ENCODE measurements around the gene SNAPC1. TPM values are rescaled to one million over a fixed set of nuclear protein-coding genes. Genes with fewer than 3 reads are reported as not detected.
"Not testable (repeated sequence)": the region's sequence is repeated elsewhere in the genome, so short reads cannot be mapped to it uniquely, and the experiment has no call there.

SNAPC1 gene
- total RNA-seq, 2 experiments from 2014 or later: 10.5 to 11.2 TPM

- peaks cover 86% of the 10 kb centered on the region for H3K36me3 Mint-ChIP-seq (ENCODE audit: low read depth)
- H3K27ac Mint-ChIP-seq: peak overlapping the region; percentile 48
- ATAC-seq: no peak
- H3K27me3 Mint-ChIP-seq: no peaks in the 10 kb centered on the region
- no peaks in the 10 kb centered on the region for H3K9me3 Mint-ChIP-seq (ENCODE audit: low read depth)
- H3K4me3 Mint-ChIP-seq: no peak overlapping the region
- no peak for DNase-seq
- POLR2A ChIA-PET: interaction anchor here (0.7 kb wide), 1 partner anchor 270 kb away, joined by 3 read pairs; no protein-coding TSS in a partner anchor
- intact Hi-C loops (cut with DNase I, micrococcal nuclease): loop anchor here (1.0 kb wide), 1 partner anchor 270 kb away; no protein-coding TSS in a partner anchor
- H3K4me1 Mint-ChIP-seq: peaks cover 43% of the 10 kb centered on the region
- CTCF ChIA-PET: interaction anchor here (0.8 to 1.4 kb wide), 5 partner anchors 31 to 270 kb away, joined by 3 to 4 read pairs (median 4); no protein-coding TSS in a partner anchor
Measured at GRCh38 chr14:61730756-61731373, 31.4 kb upstream of the SNAPC1 start.

- H3K36me3 Mint-ChIP-seq (ENCODE audit: low read depth): peaks cover 78% of the 10 kb centered on the region
- POLR2A ChIA-PET: interaction anchor here (0.6 kb wide), 1 partner anchor 196 kb away, joined by 14 read pairs; no protein-coding TSS in a partner anchor
- no peak overlapping the region for H3K4me3 Mint-ChIP-seq
- no peaks in the 10 kb centered on the region for H3K27me3 Mint-ChIP-seq
- ATAC-seq: no peak
- CTCF ChIA-PET: interaction anchor here (0.5 to 2.4 kb wide), 11 partner anchors 8 to 258 kb away, joined by 3 to 13 read pairs (median 4); no protein-coding TSS in a partner anchor
- no peaks in the 10 kb centered on the region for H3K9me3 Mint-ChIP-seq (ENCODE audit: low read depth)
- H3K27ac Mint-ChIP-seq: no peak overlapping the region
- DNase-seq: no peak
- intact Hi-C loops (cut with DNase I, micrococcal nuclease): loop anchor here in 1 of 2 experiments (2.0 kb wide), 1 partner anchor 15 kb away; no protein-coding TSS in a partner anchor
- H3K4me1 Mint-ChIP-seq: peaks cover 25% of the 10 kb centered on the region
Measured at GRCh38 chr14:61733972-61734371, 28.2 kb upstream of the SNAPC1 start.

- ATAC-seq: peak; percentile 48
- ChIA-PET CTCF (no interaction called here), POLR2A (no interaction called here)
- Mint-ChIP-seq H3K36me3 (ENCODE audit: low read depth) (peaks cover 74% of the 10 kb centered on the region), H3K27me3 (no peaks in the 10 kb centered on the region), H3K27ac (peak overlapping the region; percentile 52), H3K4me3 (no peak overlapping the region), H3K4me1 (peaks cover 12% of the 10 kb centered on the region), H3K9me3 (ENCODE audit: low read depth) (no peaks in the 10 kb centered on the region)
- no peak for DNase-seq
- intact Hi-C loops (cut with DNase I, micrococcal nuclease): no loop called here
Measured at GRCh38 chr14:61736751-61737150, 25.5 kb upstream of the SNAPC1 start.

GRCh38 chr14:61737915-61738314 is 24.3 kb upstream of the SNAPC1 start:
- H3K27ac Mint-ChIP-seq: peak overlapping the region; percentile 34
- ATAC-seq (no peak), DNase-seq (no peak)
- intact Hi-C loops (cut with DNase I, micrococcal nuclease): loop anchor here in 1 of 2 experiments (2.0 kb wide), 1 partner anchor 13 kb away; no protein-coding TSS in a partner anchor
- H3K4me1 Mint-ChIP-seq: peaks cover 12% of the 10 kb centered on the region
- no peak overlapping the region for H3K4me3 Mint-ChIP-seq
- no peaks in the 10 kb centered on the region for H3K9me3 Mint-ChIP-seq (ENCODE audit: low read depth)
- H3K36me3 Mint-ChIP-seq (ENCODE audit: low read depth): peaks cover 72% of the 10 kb centered on the region
- ChIA-PET POLR2A (interaction anchor here (0.6 kb wide), 1 partner anchor 462 kb away, joined by 14 read pairs; no protein-coding TSS in a partner anchor), CTCF (interaction anchor here (0.6 to 1.5 kb wide), 3 partner anchors 12 to 262 kb away, joined by 3 read pairs; no protein-coding TSS in a partner anchor)
- H3K27me3 Mint-ChIP-seq: no peaks in the 10 kb centered on the region

DNA sequence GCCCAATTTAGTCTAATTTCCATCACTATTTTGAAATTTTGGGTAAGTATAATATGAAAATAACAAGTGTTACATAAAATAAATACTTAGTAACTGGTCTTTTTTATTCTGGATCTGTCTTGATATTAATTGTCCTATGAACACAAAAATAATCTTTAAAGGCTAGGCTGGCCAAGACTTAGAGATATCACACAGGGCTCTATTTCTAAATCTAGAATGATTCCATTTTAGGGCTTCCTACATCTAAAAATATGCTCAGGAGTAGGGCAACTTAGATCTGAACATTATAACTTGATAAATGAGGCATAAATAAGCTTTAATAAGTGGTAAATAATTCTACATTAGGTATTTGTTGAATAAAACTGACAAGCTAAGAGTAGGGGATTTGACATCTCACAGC is 23.1 kb upstream of the SNAPC1 start:
- no peaks in the 10 kb centered on the region for H3K9me3 Mint-ChIP-seq (ENCODE audit: low read depth)
- H3K36me3 Mint-ChIP-seq (ENCODE audit: low read depth): peaks cover 68% of the 10 kb centered on the region
- intact Hi-C loops (cut with DNase I, micrococcal nuclease): loop anchor here in 1 of 2 experiments (2.0 kb wide), 1 partner anchor 14 kb away; no protein-coding TSS in a partner anchor
- ATAC-seq: no peak
- no peak overlapping the region for H3K27ac Mint-ChIP-seq
- POLR2A ChIA-PET: interaction anchor here (1.1 kb wide), 1 partner anchor 64 kb away, joined by 3 read pairs; no protein-coding TSS in a partner anchor
- H3K27me3 Mint-ChIP-seq: no peaks in the 10 kb centered on the region
- no peak overlapping the region for H3K4me3 Mint-ChIP-seq
- peaks cover 12% of the 10 kb centered on the region for H3K4me1 Mint-ChIP-seq
- no peak for DNase-seq
- CTCF ChIA-PET: interaction anchor here (0.6 to 2.4 kb wide), 6 partner anchors 10 to 278 kb away, joined by 3 to 11 read pairs (median 6); no protein-coding TSS in a partner anchor

DNA sequence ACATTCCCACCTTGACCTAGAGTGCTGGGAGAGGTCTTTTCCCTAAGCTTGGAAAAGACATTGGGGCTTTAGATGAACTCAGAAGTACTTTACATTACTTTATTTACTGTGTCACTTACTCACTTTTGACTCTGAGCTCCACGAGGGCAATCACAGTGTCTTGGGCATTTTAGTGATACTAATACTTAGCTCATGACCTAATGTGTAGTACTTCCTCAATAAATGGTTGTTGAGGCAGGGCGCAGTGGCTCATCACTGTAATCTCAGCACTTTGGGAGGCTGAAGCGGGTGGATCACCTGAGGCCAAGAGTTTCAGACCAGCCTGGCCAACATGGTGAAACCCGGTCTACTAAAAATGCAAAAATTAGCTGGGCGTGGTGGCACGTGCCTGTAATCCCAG is 19.8 kb upstream of the SNAPC1 start:
- ChIA-PET CTCF (interaction anchor here (0.8 to 3.3 kb wide), 8 partner anchors 9 to 468 kb away, joined by 3 to 17 read pairs (median 4); no protein-coding TSS in a partner anchor), POLR2A (interaction anchor here (0.7 to 1.4 kb wide), 2 partner anchors 20 to 169 kb away, joined by 3 to 4 read pairs; partner anchors contain the start of gene SNAPC1)
- no peak for ATAC-seq
- intact Hi-C loops (cut with DNase I, micrococcal nuclease): no loop called here
- no peaks in the 10 kb centered on the region for H3K27me3 Mint-ChIP-seq
- peaks cover 5% of the 10 kb centered on the region for H3K4me1 Mint-ChIP-seq
- H3K4me3 Mint-ChIP-seq: no peak overlapping the region
- no peak for DNase-seq
- no peaks in the 10 kb centered on the region for H3K9me3 Mint-ChIP-seq (ENCODE audit: low read depth)
- H3K36me3 Mint-ChIP-seq (ENCODE audit: low read depth): peaks cover 61% of the 10 kb centered on the region
- H3K27ac Mint-ChIP-seq: no peak overlapping the region

DNA sequence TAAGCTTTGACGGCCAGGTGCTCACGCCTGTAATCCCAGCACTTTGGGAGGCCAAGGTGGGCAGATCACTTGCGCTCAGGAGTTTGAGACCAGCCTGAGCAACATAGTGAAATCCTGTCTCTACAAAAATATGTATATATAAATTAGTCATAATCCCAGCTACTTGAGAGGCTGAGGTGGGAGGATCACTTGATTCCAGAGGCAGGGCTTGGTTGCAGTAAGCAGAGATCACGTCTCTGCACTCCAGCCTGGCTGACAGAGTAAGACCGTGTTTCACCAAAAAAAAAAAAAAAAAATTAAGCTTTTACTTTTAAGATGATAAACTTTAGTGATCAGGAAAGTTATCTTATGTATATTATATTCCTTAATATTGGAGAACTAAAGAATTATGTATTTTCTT is 18.0 kb upstream of the SNAPC1 start:
- H3K9me3 Mint-ChIP-seq (ENCODE audit: low read depth): no peaks in the 10 kb centered on the region
- peaks cover 58% of the 10 kb centered on the region for H3K36me3 Mint-ChIP-seq (ENCODE audit: low read depth)
- H3K27me3 Mint-ChIP-seq: no peaks in the 10 kb centered on the region
- DNase-seq (no peak), ATAC-seq (no peak)
- no peak overlapping the region for H3K4me3 Mint-ChIP-seq
- H3K4me1 Mint-ChIP-seq: peaks cover 7% of the 10 kb centered on the region
- H3K27ac Mint-ChIP-seq: no peak overlapping the region
- ChIA-PET CTCF (interaction anchor here (0.7 to 3.3 kb wide), 5 partner anchors 10 to 269 kb away, joined by 3 to 17 read pairs (median 3); no protein-coding TSS in a partner anchor), POLR2A (interaction anchor here (0.6 to 0.7 kb wide), 2 partner anchors 416 to 458 kb away, joined by 3 read pairs; no protein-coding TSS in a partner anchor)
- intact Hi-C loops (cut with DNase I, micrococcal nuclease): no loop called here

GRCh38 chr14:61746346-61746745 is 15.9 kb upstream of the SNAPC1 start:
- H3K27me3 Mint-ChIP-seq; ATAC-seq; intact Hi-C loops (cut with DNase I, micrococcal nuclease); H3K9me3 Mint-ChIP-seq (ENCODE audit: low read depth); H3K4me3 Mint-ChIP-seq; DNase-seq: not testable (repeated sequence)
- POLR2A ChIA-PET: interaction anchor here (0.6 kb wide), 2 partner anchors 32 to 1868 kb away, joined by 3 read pairs; no protein-coding TSS in a partner anchor
- Mint-ChIP-seq H3K36me3 (ENCODE audit: low read depth) (peaks cover 56% of the 10 kb centered on the region), H3K4me1 (peaks cover 14% of the 10 kb centered on the region), H3K27ac (peak overlapping the region; percentile 58)
- CTCF ChIA-PET: interaction anchor here (0.7 to 1.7 kb wide), 8 partner anchors 13 to 288 kb away, joined by 3 to 4 read pairs (median 3); no protein-coding TSS in a partner anchor

DNA sequence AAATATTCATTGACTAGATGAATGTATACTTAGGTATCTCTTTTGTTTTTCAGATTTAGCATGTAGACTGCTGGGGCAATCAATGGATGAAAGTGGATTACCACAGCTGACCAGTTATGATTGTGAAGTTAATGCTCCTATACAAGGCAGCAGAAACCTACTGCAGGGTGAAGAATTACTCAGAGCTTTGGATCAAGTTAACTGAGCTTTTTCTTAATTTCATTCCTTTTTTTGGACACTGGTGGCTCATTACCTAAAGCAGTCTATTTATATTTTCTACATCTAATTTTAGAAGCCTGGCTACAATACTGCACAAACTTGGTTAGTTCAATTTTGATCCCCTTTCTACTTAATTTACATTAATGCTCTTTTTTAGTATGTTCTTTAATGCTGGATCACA is 15.3 kb upstream of the SNAPC1 start:
- no peak overlapping the region for H3K4me3 Mint-ChIP-seq
- intact Hi-C loops (cut with DNase I, micrococcal nuclease): no loop called here
- H3K27ac Mint-ChIP-seq: peak overlapping the region; percentile 58
- ATAC-seq: no peak
- DNase-seq: no peak
- H3K27me3 Mint-ChIP-seq: no peaks in the 10 kb centered on the region
- peaks cover 54% of the 10 kb centered on the region for H3K36me3 Mint-ChIP-seq (ENCODE audit: low read depth)
- H3K9me3 Mint-ChIP-seq (ENCODE audit: low read depth): no peaks in the 10 kb centered on the region
- ChIA-PET CTCF (interaction anchor here (0.8 to 1.7 kb wide), 5 partner anchors 26 to 286 kb away, joined by 3 to 7 read pairs (median 3); no protein-coding TSS in a partner anchor), POLR2A (interaction anchor here (0.6 kb wide), 1 partner anchor 1867 kb away, joined by 3 read pairs; no protein-coding TSS in a partner anchor)
- peaks cover 18% of the 10 kb centered on the region for H3K4me1 Mint-ChIP-seq

GRCh38 chr14:61747342-61747741 is 14.9 kb upstream of the SNAPC1 start:
- peaks cover 53% of the 10 kb centered on the region for H3K36me3 Mint-ChIP-seq (ENCODE audit: low read depth)

GRCh38 chr14:61749264-61749663 is 13.0 kb upstream of the SNAPC1 start:
- DNase-seq (no peak), ATAC-seq (no peak)
- ChIA-PET POLR2A (interaction anchor here (0.6 to 1.1 kb wide), 9 partner anchors 13 to 297 kb away, joined by 3 to 5 read pairs (median 3); partner anchors contain the start of gene SNAPC1), CTCF (interaction anchor here (0.5 to 2.5 kb wide), 14 partner anchors 9 to 1531 kb away, joined by 3 to 18 read pairs (median 4); partner anchors contain the start of gene SNAPC1)
- Mint-ChIP-seq H3K4me1 (peaks cover 22% of the 10 kb centered on the region), H3K27me3 (no peaks in the 10 kb centered on the region), H3K36me3 (ENCODE audit: low read depth) (peaks cover 48% of the 10 kb centered on the region), H3K9me3 (ENCODE audit: low read depth) (no peaks in the 10 kb centered on the region), H3K27ac (no peak overlapping the region), H3K4me3 (peak overlapping the region; percentile 97)
- intact Hi-C loops (cut with DNase I, micrococcal nuclease): loop anchor here in 1 of 2 experiments (2.0 kb wide), 1 partner anchor 14 kb away; no protein-coding TSS in a partner anchor

More at GRCh38 chr14:61747342-61747741, 14.9 kb upstream of the SNAPC1 start:
- Mint-ChIP-seq H3K4me1 (peaks cover 20% of the 10 kb centered on the region), H3K27me3 (no peaks in the 10 kb centered on the region), H3K9me3 (ENCODE audit: low read depth) (no peaks in the 10 kb centered on the region), H3K27ac (no peak overlapping the region), H3K4me3 (no peak overlapping the region)
- no peak for ATAC-seq
- no peak for DNase-seq
- CTCF ChIA-PET: interaction anchor here (0.8 to 1.2 kb wide), 3 partner anchors 26 to 90 kb away, joined by 3 to 7 read pairs (median 3); no protein-coding TSS in a partner anchor
- intact Hi-C loops (cut with DNase I, micrococcal nuclease): no loop called here
- POLR2A ChIA-PET: no interaction called here

All from activated CD4-positive, alpha-beta T cell treated with anti-CD3 and anti-CD28 coated beads for 36 hours (primary cell).